Neural cell (in vitro differentiated cells): ENCODE measurements around the gene LSM12.

Experiments used
- EP300 ChIP-seq: fragments of 450-650 bp; conservative IDR thresholded peaks from 2 replicates; pipeline ENCODE4 v1.6.1; 2014; ENCODE audit warnings: antibody characterized with exemption, mild to moderate bottlenecking, moderate library complexity; ENCODE audit not compliant: poor library complexity, severe bottlenecking
- POLR2AphosphoS5 ChIP-seq: IDR thresholded peaks from 2 replicates; pipeline ENCODE4 v1.6.1; 2012
- SMC3 ChIP-seq: fragments of 450-650 bp; conservative IDR thresholded peaks from 2 replicates; pipeline ENCODE4 v1.6.1; 2014; ENCODE audit warnings: antibody characterized with exemption, mild to moderate bottlenecking, moderate library complexity; ENCODE audit not compliant: poor library complexity
- TF ChIP-seq, protein P1 (sequence below): fragments of 450-650 bp; IDR thresholded peaks from 2 replicates; pipeline ENCODE4 v1.5.1; 2014; ENCODE audit warnings: antibody characterized with exemption, mild to moderate bottlenecking, moderate library complexity; ENCODE audit not compliant: poor library complexity, severe bottlenecking

- TF ChIP-seq EP300 (no peak), POLR2AphosphoS5 (no peak), SMC3 (no peak)
- TF ChIP-seq, protein P1, sequence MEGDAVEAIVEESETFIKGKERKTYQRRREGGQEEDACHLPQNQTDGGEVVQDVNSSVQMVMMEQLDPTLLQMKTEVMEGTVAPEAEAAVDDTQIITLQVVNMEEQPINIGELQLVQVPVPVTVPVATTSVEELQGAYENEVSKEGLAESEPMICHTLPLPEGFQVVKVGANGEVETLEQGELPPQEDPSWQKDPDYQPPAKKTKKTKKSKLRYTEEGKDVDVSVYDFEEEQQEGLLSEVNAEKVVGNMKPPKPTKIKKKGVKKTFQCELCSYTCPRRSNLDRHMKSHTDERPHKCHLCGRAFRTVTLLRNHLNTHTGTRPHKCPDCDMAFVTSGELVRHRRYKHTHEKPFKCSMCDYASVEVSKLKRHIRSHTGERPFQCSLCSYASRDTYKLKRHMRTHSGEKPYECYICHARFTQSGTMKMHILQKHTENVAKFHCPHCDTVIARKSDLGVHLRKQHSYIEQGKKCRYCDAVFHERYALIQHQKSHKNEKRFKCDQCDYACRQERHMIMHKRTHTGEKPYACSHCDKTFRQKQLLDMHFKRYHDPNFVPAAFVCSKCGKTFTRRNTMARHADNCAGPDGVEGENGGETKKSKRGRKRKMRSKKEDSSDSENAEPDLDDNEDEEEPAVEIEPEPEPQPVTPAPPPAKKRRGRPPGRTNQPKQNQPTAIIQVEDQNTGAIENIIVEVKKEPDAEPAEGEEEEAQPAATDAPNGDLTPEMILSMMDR: no peak
Measured at GRCh38 chr17:44106801-44107200, 40.3 kb upstream of the LSM12 start.
